Activated CD8-positive, alpha-beta memory T cell treated with anti-CD3 and anti-CD28 coated beads, Interleukin-2, amount 50 U/mL, for 48 hours (primary cell): ENCODE results near the gene MAP3K4.

Source experiments
- DNase-seq: peaks from one replicate; pipeline ENCODE4 v3.0.0-alpha.2; 2020

MAP3K4 gene

DNA sequence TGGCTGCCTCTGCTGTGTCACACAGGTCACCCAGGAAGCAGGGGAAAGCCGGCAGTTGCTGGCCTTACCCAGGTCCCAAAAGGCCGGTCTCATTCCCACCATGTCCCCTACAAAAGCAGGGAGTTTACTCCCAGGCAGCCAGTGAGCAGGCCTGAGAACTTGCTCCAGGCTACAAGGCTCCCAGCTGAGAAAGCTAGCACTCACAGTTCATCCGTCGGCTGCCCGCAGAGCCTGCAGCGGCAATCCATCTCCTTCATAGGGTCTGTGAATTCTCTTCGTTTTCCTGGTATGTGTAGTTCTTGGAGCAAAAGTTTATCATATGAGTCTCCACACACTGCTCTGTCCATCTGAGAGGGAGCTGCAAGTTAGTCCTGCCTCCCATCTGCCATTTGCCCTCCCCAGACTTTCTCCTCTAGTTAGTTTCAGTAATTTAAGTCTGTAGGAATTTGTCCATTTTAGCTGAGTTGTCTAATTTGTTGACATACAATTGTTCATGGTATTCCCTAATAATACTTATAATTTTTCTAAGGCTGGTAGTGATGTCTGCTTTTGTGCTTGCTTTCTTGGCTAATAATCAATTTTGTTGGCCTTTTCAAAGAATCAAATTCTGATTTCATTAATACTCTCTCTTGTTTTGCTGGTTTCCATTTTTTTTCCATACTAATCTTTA is 135.6 kb downstream of the MAP3K4 start:
- no peak for DNase-seq

- DNase-seq, result no peak
Measured at GRCh38 chr6:161128230-161128629, 136.7 kb downstream of the MAP3K4 start.

DNA sequence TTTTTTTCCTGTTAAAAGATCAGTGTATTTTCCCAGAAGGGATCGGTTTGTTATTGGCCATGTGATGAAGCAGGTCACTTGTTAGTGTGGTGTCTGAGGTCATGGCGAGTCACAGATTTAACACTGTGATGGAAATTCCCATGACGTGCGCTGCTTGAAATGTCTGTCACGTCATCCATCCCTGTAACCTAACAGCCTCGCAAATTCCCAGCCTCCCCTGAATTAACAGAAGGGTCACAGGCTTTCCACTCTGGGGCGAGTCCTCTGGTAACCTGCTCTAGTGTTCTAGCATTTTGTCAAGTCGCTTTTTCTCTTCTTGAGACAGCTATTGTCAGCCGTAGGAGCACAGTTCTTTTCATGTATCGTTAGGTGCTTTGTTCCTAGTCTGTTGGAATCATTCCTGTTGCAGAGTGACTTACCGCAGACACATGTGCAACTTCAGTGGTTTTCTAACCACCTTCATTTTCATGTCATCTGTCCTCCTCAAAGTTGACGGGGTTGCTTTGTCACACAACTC is 137.2 kb downstream of the MAP3K4 start:
- no peak for DNase-seq

GRCh38 chr6:161130541-161130940 is 139.0 kb downstream of the MAP3K4 start:
- DNase-seq, result no peak

- DNase-seq, result no peak
Measured at GRCh38 chr6:161130967-161131766, 139.6 kb downstream of the MAP3K4 start.

DNA sequence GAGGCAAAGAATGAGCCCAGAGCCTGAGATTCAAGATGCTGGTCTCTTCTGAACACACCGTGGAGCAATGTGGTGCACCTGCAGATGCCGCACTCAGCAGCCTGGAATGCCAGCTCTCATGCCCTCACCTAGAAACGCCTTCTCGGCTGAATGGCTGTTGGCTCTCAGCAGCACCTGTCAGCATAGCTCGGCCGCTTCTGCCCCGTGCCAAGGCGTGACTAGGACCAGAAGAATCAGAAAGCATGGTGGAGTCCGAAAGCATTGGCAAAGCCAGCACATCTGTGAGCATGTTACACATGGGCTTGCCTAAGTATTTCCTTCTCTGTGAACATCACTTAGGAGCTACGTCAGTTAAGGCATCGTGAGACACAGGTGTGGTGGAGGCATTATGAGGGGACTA is 140.8 kb downstream of the MAP3K4 start:
- no peak for DNase-seq

GRCh38 chr6:161133963-161134362 is 142.4 kb downstream of the MAP3K4 start:
- DNase-seq, result no peak

DNA sequence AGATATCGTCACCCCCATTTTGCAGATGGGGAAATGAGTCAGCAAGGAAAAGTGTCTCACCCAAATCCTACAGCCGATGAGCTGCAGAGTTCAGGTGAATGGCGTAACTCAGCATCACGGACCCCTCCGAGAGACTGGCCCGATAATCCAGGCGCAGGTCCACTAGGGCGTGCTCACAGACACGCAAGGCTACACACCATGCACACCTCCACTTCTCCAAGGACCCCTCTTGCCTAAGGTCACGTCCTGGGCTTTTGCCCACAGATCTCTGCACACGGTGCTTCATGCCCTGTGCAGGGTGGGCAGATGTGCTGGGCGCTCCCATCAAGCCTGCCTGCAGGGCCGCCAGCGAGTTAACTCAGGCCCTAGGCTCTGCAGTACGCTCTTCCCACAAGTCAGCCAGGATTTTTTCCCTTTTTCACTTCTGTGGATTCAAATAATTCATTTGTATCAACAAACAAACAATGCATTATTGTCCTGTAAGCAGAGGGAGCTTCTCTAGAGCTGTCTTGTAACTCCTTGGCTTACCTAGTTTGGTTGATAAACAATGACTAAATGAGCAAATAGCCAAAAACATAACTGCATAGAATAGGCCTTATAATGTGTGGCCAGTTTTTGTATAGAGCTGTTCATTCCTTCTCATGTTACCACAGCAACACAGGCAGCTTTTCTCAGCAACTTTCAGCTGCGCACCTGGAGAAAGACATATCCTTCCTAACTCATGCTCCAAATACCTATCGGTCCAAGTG is 143.2 kb downstream of the MAP3K4 start:
- DNase-seq, result no peak

DNA sequence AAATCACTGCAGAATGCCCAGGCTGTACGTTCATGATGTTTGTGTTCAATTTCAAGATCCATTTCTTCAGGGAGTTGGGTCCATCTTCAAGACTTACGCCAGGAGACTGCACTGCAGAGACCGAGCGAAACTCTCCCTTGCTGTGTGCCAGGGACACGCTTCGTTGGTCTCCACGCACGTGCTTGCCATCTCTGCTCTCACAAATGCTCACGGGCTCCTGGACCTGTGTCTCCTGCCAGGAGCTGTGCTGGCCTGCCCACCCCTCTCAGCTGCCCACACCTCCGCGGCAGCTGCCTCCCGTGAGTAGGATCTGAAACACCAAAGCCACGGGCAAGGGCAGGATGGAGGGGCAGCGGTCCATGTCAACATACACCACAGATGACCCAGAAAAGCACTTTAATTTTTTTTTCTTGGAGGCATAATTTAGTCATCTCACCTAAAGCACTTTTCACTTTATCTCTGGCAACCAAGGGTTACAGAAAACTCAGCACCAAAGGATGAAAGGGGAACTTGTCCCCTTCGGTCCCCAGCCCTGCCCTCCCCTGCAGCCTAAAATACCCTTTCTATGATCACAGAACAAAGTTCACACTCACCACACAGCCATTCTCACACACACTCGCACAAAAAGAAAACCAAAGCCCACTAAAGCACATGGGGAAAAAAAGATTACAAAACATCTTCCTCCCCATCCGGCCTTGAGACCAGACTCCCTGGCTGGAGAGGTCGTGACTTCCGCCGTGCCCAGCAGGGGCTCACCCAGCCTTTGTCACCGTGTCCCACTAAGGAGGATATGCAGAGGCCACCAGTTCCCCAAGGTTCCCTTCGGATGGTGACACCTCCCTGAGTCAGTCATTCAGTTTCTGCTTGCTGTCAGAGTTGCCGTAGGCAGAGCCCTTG is 144.4 kb downstream of the MAP3K4 start:
- no peak for DNase-seq

GRCh38 chr6:161136655-161137054 is 145.1 kb downstream of the MAP3K4 start:
- DNase-seq, result no peak

DNA sequence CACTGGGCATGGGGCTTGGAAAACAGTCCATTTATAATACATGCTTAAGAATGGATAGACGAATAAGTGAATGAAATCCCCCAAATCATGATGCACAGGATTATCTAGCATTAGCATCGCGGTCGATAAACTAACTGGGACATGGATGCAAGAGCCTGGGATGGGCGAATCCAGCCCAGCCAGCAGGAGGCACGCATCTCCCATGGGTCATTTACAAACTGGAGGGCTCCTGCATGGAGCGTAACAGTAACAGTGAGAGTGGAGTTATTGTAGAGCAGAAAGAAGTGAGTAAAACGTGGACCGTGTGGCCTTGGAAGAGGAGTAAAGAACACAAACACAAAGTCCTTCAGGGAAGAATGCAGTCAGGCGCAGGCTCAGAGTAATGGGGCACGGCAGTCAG is 145.8 kb downstream of the MAP3K4 start:
- no peak for DNase-seq

GRCh38 chr6:161137839-161138542 is 146.4 kb downstream of the MAP3K4 start:
- DNase-seq, result no peak

DNA sequence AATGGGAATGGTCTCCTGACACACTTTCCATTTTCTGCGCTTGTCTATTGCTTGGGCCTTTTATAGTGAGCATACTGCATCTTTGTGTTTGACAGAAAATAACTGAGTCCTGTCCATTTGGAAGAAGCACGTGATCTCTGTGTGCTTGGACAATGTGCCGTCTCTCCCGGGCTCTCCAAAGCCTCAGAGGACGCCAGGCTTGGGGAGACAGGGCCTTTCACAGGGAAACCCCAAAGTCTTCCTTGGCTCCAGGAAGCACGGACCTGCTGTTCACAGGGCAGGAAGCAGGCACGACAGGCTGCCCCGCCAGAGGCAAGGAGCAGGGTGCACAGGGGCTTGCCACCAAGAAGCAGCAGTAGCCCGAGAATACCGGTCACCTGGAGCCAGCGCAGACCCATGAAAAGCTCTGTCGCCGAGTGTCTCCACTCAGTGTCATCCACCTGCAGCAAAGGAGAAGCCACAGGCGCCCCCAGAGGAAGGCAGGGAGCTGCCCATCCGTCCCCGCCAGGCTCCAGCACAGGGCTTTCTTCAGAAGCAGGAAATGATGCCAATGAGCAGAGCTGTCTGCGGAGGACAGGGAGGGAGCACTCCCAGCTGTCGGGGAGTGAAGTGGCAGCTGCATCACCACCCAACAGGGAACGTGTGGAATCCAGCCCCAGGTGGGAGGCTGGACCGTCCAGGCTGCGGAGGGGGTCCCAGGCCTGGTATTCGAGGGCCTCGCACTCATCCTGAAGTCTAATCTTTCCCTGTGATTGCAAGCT is 147.2 kb downstream of the MAP3K4 start:
- no peak for DNase-seq

- no peak for DNase-seq
Measured at GRCh38 chr6:161139304-161139765, 147.8 kb downstream of the MAP3K4 start.

DNA sequence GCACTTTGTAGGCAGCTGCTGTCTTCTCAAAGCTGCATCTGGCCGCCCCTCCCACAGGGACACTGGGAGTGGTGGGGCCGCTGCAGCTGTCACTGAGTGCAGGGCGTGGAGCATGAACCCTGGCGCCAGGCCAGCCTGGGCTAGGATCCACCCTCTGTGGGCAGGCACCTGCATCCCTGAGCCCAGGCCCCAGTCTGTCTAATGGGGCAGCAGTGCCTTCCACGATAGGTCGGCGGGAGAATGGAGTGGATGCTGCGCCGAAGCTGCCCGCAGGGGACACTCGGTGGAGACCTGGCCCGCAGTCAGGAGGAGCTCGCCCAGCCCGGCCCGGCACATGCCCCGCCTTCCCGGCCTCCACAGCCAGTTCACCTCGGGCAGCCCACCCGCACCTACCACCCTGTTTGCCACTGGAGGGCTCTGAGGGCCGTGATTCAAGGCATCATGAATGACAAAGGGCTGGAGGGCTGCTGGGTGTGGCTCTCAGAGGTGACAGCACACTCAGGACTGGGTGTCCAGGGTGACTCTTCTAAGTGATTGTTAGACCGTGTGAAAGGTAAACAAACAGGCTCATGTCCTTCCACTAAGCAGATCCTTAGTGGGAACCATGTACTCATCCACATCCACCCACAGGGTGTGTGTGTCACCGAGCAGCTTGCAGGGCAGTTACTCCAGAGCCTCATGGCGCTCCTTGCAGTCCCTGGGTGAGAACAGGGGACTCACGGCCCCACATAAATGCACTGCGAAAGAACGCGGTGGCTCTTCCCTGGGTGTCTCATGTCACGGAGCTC is 148.4 kb downstream of the MAP3K4 start:
- no peak for DNase-seq

- DNase-seq, result no peak
Measured at GRCh38 chr6:161140554-161140875, 148.9 kb downstream of the MAP3K4 start.

- no peak for DNase-seq
Measured at GRCh38 chr6:161141173-161141572, 149.6 kb downstream of the MAP3K4 start.

DNA sequence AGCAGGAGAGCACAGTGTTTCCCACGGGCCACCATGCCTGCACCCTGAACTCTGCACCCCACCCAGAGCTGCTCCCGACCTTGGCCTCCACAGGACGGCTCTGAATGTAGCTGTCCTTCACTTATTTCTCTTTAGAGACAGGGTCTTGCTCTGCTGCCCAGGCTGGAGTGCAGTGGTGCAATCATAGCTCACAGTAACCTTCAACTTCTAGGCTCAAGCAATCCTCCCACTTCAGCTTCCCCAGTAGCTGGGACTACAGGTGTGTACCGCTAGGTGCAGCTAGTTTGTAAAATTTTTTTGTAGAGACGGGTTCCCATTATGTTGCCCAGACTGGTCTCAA is 151.4 kb downstream of the MAP3K4 start:
- DNase-seq, result no peak

DNA sequence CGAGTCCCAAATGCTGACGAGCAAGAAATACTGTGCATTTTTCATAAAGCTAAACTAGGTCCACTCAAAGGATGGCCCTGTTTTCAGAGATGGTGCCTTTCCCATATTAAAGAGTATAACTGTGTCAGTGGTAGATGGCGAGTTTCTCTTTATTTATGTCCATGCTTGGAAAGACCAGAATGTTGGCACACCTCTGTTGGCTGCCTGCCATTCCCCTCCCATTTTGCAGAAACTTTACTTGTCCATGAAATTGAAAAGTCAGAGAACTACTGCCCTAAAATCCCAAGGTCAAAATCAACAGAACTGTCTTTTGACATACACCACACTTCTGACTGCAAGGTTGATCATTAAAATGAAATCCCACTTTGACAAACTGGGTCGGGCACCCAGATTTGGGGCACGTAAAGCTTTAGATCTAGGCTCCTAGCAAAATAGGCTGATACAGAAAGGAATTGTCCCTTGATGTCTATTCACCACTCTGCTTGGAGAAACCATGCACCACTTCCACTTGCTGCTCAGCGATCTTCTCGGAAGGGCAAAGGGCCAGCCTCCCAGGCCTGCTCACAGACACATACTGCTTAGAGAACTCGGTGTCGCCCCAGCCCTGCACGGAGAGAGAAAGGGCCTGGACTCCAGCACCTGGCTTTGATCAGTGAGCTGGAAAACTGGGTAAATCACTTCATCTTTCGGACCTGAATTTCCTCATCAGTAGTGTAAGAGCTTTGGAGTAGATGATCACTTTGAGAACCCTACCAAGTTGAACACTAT is 152.3 kb downstream of the MAP3K4 start:
- DNase-seq, result no peak

GRCh38 chr6:161150136-161150535 is 158.6 kb downstream of the MAP3K4 start:
- DNase-seq, result no peak
